Skeletal muscle satellite cell (primary cell): Measurements from ENCODE around the gene SOCS1.

Experiments
- H3K27me3 ChIP-seq: 2 replicates; pipeline ENCODE4 v1.7.0; 2013; ENCODE audit warnings: low read length; ENCODE audit not compliant: control insufficient read depth, insufficient read depth
- H3K36me3 ChIP-seq: 2 replicates; pipeline ENCODE4 v1.7.0; 2013; ENCODE audit warnings: mild to moderate bottlenecking, control low read depth, low read length; ENCODE audit not compliant: insufficient read depth
- H3K4me1 ChIP-seq: 2 replicates; pipeline ENCODE4 v1.7.0; 2013; ENCODE audit warnings: low read length; ENCODE audit not compliant: control insufficient read depth, insufficient read depth
- H3K4me2 ChIP-seq: 2 replicates; pipeline ENCODE4 v1.7.0; 2013; ENCODE audit warnings: mild to moderate bottlenecking, low read length
- H3K4me3 ChIP-seq: 2 replicates; pipeline ENCODE4 v1.7.0; 2013; ENCODE audit warnings: low read length
- H3K9ac ChIP-seq: 2 replicates; pipeline ENCODE4 v1.7.0; 2013; ENCODE audit warnings: mild to moderate bottlenecking, low read depth, low read length, moderate library complexity
- H3K9me3 ChIP-seq: replicated peaks from 2 replicates; pipeline ENCODE4 v1.7.0; 2013; ENCODE audit warnings: mild to moderate bottlenecking, control low read depth, low read length

The SOCS1 gene

DNA sequence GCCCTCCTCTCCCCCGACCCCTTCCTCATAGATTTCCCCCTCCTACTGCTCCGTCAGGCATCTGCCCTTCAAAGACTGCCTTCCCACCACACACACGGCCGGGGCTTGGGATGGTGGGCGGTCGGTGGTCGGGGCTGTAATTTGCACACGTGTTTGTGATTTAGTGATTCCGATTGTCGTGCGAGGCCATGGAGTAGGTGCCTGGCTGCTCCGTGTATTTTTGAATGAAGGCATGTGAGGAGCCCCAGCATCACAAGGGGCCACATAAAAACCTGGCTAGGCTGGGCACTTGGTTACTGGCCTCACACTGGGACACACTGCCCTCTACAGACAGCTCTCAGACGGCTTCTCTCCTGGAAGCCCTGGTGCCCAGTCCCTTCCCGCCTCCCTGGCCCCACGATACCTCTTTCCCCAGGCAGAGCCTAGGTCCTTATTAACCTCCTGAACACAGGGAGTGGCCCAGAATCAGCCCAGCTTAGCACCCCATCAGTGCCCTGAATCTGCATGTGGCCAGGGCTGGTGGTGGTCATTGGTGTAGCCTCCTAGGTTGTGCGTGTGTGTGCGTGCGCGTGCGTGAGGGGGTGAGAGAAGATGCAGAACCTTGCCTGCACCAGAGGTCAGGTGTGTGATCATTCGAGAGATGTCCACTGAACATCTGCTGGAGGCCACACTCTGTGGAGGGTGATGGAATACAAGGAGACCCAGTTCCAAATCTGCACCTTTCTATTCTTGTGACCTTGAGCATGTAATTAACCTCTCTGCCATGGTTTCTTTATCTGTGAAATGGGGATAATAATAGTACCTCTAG, 1.3 kb upstream of the SOCS1 start:
- peak overlapping the region; percentile 90 for H3K9ac ChIP-seq
- H3K4me2 ChIP-seq = peak overlapping the region; percentile 86
- H3K4me1 ChIP-seq = peaks cover 25% of the 10 kb centered on the region

DNA sequence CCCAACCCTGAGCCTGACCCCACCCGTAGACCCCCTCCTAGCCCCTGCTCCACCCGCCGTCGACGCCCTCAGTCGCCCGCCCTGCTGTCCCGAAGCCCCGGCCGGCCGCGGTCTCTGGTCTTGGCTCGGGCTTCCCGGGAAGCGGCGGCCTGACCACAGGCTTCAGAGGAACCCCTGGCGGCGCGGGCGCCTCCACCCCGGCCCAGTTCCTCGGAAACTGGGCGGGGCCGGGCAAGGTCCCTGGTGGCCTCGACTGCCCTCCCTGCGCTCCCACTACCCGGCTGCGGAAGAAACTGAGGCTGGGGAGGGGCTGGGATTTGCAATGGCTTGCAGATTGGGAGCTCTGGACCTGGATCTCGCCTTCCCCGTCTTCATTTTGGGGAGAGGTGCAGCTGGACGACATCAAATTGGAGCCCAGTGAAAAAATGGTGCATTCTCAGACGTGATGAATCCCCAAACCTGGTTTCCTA, 692 bp upstream of the SOCS1 start:
- Histone ChIP-seq H3K36me3 (no peaks in the 10 kb centered on the region), H3K4me1 (peaks cover 25% of the 10 kb centered on the region), H3K4me3 (peak overlapping the region; percentile 92)

More for the DNA sequence above, 1.3 kb upstream of the SOCS1 start:
- peak overlapping the region; percentile 92 for H3K4me3 ChIP-seq
- H3K27me3 ChIP-seq = peaks cover 18% of the 10 kb centered on the region
- no peaks in the 10 kb centered on the region for H3K9me3 ChIP-seq
- H3K36me3 ChIP-seq = no peaks in the 10 kb centered on the region

DNA sequence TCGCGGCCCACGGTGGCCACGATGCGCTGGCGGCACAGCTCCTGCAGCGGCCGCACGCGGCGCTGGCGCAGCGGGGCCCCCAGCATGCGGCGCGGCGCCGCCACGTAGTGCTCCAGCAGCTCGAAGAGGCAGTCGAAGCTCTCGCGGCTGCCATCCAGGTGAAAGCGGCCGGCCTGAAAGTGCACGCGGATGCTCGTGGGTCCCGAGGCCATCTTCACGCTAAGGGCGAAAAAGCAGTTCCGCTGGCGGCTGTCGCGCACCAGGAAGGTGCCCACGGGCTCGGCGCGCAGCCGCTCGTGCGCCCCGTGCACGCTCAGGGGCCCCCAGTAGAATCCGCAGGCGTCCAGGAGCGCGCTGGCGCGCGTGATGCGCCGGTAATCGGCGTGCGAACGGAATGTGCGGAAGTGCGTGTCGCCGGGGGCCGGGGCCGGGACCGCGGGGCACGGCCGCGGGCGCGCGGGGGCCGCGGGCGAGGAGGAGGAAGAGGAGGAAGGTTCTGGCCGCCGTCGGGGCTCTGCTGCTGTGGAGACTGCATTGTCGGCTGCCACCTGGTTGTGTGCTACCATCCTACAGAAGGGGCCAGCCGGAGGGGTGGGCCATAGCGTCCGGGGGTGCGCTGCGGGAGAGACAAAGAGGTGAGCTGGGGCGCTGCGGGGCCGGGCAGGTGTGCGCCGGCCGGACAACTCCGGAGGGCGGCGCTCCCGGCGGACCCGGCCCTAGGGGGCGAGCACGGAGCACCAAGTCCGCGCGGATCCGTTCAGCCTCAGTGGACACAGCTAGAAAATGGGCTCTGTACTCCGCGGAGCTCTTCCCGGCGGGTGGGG, 879 bp downstream of the SOCS1 start:
- H3K9me3 ChIP-seq = no peaks in the 10 kb centered on the region
- H3K36me3 ChIP-seq = no peaks in the 10 kb centered on the region
- peaks cover 4% of the 10 kb centered on the region for H3K27me3 ChIP-seq
- H3K4me2 ChIP-seq = peak overlapping the region; percentile 96
- H3K9ac ChIP-seq = peak overlapping the region; percentile 90
- peak overlapping the region; percentile 92 for H3K4me3 ChIP-seq
- H3K4me1 ChIP-seq = peaks cover 25% of the 10 kb centered on the region

More for the DNA sequence above, 692 bp upstream of the SOCS1 start:
- Histone ChIP-seq H3K27me3 (peaks cover 13% of the 10 kb centered on the region), H3K9ac (peak overlapping the region; percentile 90), H3K4me2 (peak overlapping the region; percentile 86), H3K9me3 (no peaks in the 10 kb centered on the region)

DNA sequence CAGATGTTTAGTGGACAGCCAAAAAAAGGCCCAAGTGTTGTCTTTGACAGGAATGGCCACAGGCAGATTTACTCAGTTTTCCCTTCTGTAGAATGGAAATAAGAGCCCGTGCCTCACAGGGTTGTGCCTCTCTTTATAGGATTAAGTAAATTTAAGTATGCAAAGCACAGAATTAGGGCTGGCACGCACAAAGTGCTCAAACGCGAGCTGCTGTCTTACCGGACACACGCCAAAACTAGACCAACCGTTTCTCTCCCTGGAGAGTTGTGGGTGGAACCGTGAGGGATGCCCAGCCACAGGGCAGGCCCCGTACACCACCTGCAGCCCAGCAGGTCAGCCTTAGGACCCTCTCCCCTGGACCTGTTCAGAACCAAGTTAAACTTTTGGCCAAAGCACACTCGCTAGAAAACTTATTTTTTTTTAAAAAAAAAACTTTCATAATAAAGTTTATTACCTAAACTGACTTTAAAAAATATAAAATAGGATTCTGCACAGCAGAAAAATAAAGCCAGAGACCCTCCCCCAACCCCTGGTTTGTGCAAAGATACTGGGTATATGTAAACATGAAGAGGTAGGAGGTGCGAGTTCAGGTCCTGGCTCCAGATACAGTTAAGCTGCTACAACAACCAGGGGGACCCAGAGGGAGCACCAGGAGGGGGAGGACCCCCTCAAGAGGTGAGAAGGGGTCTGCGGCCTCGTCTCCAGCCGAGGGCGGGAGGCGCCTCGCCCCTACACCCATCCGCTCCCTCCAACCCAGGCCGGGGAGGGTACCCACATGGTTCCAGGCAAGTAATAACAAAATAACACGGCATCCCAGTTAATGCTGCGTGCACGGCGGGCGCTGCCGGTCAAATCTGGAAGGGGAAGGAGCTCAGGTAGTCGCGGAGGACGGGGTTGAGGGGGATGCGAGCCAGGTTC, 1.8 kb downstream of the SOCS1 start:
- Histone ChIP-seq H3K27me3 (no peaks in the 10 kb centered on the region), H3K4me3 (peak overlapping the region; percentile 92), H3K9ac (peak overlapping the region; percentile 90), H3K4me2 (peak overlapping the region; percentile 96), H3K4me1 (peaks cover 24% of the 10 kb centered on the region), H3K9me3 (no peaks in the 10 kb centered on the region), H3K36me3 (no peaks in the 10 kb centered on the region)

DNA sequence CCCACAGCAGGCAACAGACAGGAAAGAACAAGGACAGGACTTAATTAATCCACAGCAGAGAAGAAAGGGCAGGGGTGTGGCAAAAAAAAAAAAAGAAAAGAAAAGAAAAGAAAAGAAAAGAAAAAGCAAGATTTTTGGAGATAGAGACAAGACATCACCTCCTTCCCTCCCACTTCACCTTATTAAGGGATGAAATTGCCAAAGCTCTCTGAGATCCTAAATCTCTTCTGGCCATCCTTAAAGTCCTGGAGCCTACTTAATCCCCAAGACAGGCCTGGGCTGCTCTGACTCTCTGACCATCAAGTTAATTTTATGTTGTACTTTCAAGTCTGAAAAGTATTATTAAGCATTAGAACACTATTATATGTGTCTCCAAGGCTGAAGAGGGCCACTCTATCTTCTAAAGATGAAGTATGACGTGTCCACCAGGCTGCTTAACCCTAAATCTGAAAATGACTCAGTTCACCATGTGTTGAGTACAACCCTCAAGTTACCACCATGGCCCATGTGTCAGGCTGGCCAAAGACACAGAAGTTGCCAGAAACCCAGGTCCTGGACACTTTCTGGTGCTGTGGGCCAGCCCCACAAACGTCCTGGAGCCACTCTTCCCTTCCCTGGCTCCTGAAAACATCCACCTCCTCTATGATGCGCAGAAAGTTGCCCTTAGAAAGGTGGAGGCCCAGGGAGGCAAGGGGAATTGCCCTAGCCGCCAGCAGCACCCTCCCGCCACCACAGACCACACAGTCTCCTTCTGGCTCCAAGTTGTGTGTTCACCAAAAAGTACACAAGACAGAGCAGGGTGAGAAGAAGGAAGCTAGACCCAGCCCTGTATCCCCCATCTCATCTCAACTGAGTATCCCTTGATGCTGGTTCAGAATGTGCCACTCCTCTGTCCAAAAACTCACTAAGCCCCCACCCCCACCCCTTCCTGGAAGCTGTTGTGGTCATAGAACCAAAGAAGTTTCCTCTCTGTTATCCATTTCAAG, 2.7 kb downstream of the SOCS1 start:
- peak overlapping the region; percentile 96 for H3K4me2 ChIP-seq
- H3K9me3 ChIP-seq = no peaks in the 10 kb centered on the region
- H3K4me3 ChIP-seq = no peak overlapping the region
- H3K27me3 ChIP-seq = no peaks in the 10 kb centered on the region
- no peak overlapping the region for H3K9ac ChIP-seq
- peaks cover 18% of the 10 kb centered on the region for H3K4me1 ChIP-seq
- H3K36me3 ChIP-seq = no peaks in the 10 kb centered on the region

DNA sequence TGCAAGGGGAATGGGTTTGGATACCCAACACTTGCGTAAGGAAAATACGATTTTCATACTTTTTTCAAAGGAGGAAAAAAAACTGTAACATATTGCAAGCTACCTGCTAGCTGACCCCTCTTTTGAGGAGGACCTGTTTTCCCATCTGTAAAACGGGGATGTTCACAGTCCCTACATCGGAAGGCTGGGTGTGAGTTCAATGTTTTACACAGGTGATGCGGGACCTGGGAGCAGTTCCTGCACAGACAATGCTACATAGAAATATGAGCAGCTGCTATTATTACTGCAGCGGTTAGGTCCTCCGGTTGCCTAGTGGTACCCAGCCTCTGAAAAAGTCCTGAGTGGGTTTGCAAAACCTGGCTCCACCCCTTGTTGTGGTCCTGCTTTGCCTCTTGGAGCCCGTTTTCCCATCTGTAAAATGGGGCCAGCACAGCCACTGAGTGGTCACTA, 3.5 kb downstream of the SOCS1 start:
- Histone ChIP-seq H3K27me3 (no peaks in the 10 kb centered on the region), H3K9ac (no peak overlapping the region), H3K4me3 (no peak overlapping the region), H3K4me1 (peaks cover 18% of the 10 kb centered on the region), H3K9me3 (no peaks in the 10 kb centered on the region), H3K4me2 (no peak overlapping the region), H3K36me3 (no peaks in the 10 kb centered on the region)

DNA sequence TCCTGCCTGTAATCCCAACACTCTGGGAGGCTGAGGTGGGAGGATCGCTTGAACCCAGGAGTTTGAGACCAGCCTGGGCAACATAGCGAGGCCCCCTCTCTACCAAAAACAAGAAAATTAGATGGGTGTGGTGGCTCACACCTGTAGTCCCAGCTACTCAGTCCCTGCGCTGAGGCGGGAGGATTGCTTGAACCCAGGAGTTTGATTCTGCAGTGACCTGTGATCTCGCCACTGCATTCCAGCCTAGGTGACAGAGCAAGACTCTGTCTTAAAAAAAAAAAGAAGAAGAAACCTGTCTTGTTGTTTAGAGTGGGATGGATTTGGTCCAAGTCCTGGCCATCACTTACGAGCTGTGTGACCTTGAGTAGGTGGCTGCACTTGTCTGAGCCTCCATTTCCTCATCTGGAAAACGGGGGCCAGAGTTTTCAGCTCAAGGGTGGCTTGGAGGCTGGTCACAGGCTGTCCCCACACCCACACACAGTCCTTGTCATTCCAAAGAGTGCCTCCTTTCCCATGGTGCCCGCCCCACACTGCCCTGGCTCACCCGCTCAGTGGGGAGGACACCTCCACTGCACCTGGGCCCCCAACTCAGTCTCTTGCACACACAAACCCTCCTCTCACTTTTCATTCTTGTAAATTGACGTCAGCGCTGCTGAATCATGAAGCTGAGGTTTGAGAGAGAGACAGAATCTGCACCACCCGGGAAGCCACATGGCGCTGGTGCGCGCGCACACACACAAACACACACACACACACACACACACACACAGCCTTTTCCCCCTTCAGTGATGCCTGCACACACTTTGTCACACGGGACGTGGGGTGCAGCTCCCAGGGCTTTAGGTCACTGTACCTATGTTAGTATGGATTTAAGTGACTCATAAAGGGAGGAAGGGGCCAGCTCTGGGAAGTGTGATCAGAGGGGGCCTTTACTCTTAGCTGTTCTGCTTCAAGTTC, 4.2 kb downstream of the SOCS1 start:
- no peak overlapping the region for H3K4me3 ChIP-seq
- H3K9me3 ChIP-seq = no peaks in the 10 kb centered on the region

DNA sequence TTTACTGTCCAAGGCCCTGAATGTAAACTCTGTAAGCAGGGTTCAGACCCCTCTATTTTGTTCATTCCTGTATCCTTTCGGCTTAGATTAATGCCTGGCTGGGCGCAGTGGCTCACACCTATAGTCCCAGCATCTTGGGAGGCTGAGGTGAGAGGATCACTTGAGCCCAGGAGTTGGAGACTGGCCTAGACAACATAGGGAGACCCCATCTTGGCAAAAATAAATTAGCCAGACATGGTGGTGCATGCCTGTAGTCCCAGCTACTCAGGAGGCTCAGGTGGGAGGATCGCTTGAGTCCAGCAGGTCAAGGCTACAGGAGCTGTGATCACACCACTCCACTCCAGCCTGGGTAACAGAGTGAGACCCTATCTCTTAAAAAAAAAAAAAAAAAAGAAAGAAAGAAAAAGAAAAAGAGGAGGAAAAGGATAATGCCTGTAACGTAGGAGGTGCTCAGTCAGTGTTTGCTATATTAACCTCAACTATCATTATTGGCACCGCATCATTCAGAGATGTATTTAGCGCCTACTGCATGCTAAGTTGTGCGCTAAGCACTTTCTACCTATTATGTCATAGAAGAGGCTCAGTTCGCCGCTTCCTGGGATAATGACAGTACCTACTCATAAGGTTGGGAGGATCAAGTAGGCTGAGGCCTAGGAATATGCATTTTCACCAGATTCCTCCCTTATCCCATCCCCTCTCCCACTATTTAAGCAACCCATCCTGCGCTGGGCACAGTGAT, 5.0 kb downstream of the SOCS1 start:
- no peak overlapping the region for H3K4me2 ChIP-seq
- no peak overlapping the region for H3K4me3 ChIP-seq
- no peaks in the 10 kb centered on the region for H3K27me3 ChIP-seq
- H3K9ac ChIP-seq = no peak overlapping the region
- peaks cover 13% of the 10 kb centered on the region for H3K4me1 ChIP-seq
- H3K9me3 ChIP-seq = no peaks in the 10 kb centered on the region
- no peaks in the 10 kb centered on the region for H3K36me3 ChIP-seq

More for the DNA sequence above, 4.2 kb downstream of the SOCS1 start:
- no peak overlapping the region for H3K9ac ChIP-seq
- H3K27me3 ChIP-seq = no peaks in the 10 kb centered on the region
- H3K4me1 ChIP-seq = peaks cover 14% of the 10 kb centered on the region
- H3K4me2 ChIP-seq = no peak overlapping the region
- no peaks in the 10 kb centered on the region for H3K36me3 ChIP-seq
